Parathyroid adenoma (tissue), 2 donors: Measurements from ENCODE around the gene SRC.

Experiments used
- H2AFZ ChIP-seq: fragments of 300-600 bp; sonication (generic); one replicate; pipeline ENCODE4 v1.7.0; 2017; ENCODE audit warnings: antibody characterized with exemption, mild to moderate bottlenecking
- H3K27ac ChIP-seq: fragments of 300-600 bp; sonication (generic); one replicate; pipeline ENCODE4 v1.7.0; 2017
- H3K27me3 ChIP-seq: fragments of 300-600 bp; sonication (generic); one replicate; pipeline ENCODE4 v1.7.0; 2017; ENCODE audit warnings: low read length; ENCODE audit not compliant: control insufficient read depth, insufficient read depth
- H3K36me3 ChIP-seq: fragments of 300-600 bp; sonication (generic); one replicate; pipeline ENCODE4 v1.7.0; 2017; ENCODE audit warnings: low read length; ENCODE audit not compliant: control insufficient read depth, insufficient read depth
- H3K4me1 ChIP-seq: fragments of 300-600 bp; sonication (generic); one replicate; pipeline ENCODE4 v1.7.0; 2017; ENCODE audit warnings: control low read depth
- H3K4me2 ChIP-seq: fragments of 300-600 bp; sonication (generic); one replicate; pipeline ENCODE4 v1.7.0; 2017; ENCODE audit warnings: low read length
- H3K4me3 ChIP-seq: fragments of 300-600 bp; sonication (generic); one replicate; pipeline ENCODE4 v1.7.0; 2017; ENCODE audit warnings: low read depth, low read length
- H3K79me2 ChIP-seq: fragments of 300-600 bp; sonication (generic); one replicate; pipeline ENCODE4 v1.7.0; 2017; ENCODE audit warnings: control low read depth
- H3K9ac ChIP-seq: fragments of 300-600 bp; sonication (generic); one replicate; pipeline ENCODE4 v1.7.0; 2017; ENCODE audit warnings: mild to moderate bottlenecking
- H3K9me3 ChIP-seq: fragments of 300-600 bp; sonication (generic); one replicate; pipeline ENCODE4 v1.7.0; 2017; ENCODE audit warnings: low read length; ENCODE audit not compliant: control insufficient read depth
- CTCF ChIP-seq: fragments of 300-600 bp; sonication (generic); IDR thresholded peaks from one replicate; pipeline ENCODE4 v1.7.0; 2017; ENCODE audit warnings: antibody characterized with exemption, mild to moderate bottlenecking
- donor health status: primary hyperparathyroidism.

SRC gene

GRCh38 chr20:37438464-37439222, 92.7 kb downstream of the SRC start:
- Histone ChIP-seq H3K4me1 (no peaks in the 10 kb centered on the region), H2AFZ (no peak overlapping the region), H3K9me3 (no peaks in the 10 kb centered on the region), H3K9ac (no peak overlapping the region), H3K27me3 (no peaks in the 10 kb centered on the region), H3K36me3 (no peaks in the 10 kb centered on the region), H3K27ac (no peak overlapping the region), H3K4me2 (no peak overlapping the region), H3K4me3 (no peak overlapping the region), H3K79me2 (no peaks in the 10 kb centered on the region)
- no peak for TF ChIP-seq CTCF

DNA sequence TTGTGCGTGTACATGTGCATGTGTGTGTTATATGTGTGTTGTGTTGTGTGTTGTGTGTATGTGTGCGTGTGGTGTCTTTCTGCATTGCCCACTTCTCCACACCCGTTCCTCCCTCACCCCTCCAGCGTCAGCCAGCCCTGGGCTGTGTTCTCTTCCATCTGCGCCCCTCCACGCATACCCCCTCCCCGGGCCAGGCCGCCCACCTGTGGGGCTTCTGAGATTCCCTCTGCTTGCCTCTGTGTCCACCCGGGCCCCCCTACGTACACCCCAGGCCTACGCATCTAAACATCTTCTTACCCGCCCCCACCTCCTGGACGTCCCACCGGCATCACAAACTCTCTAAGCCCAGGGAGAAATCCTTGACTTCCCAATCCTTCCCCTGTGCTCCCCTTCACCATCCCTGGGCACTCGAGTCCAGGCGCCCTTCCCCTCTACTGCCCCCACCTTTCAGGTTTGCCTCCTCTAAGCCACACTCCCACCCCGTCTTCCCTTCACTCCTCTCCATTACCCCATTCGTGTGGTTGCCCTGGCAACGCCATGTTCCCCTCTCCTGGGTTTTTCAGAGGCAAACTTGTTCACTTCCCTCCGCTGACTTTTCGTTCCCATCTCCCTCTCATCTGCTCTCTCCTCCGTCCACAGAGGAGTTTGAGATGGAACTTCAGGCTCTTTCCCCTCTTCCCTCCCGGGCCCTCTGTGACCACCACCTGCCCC, 93.4 kb downstream of the SRC start:
- Histone ChIP-seq H3K9me3 (no peaks in the 10 kb centered on the region), H3K9ac (no peak overlapping the region), H3K4me3 (no peak overlapping the region), H3K4me1 (no peaks in the 10 kb centered on the region), H3K79me2 (no peaks in the 10 kb centered on the region), H3K4me2 (no peak overlapping the region), H3K27ac (no peak overlapping the region), H3K36me3 (no peaks in the 10 kb centered on the region), H3K27me3 (no peaks in the 10 kb centered on the region), H2AFZ (no peak overlapping the region)
- TF ChIP-seq CTCF = no peak

DNA sequence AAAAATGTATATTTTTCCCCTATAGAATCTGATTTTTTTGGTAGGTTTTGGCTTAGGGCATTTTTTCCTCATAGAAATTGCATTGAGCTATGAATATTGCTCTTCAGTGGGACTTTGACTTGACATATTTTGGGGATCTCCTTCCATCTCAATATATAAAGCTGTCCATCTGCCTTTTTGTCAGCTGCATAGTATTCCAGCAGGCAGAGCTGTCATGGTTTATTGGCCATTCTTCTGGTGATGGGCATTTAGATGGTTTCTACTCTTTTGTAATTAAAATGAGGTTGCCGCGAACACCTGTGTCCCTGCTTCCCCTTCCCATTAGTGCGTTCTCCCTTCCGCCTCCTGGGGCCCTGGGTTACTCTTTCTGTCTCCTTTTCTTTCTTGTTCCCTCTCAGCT, 95.1 kb downstream of the SRC start:
- no peaks in the 10 kb centered on the region for H3K9me3 ChIP-seq
- H3K4me2 ChIP-seq = no peak overlapping the region
- no peaks in the 10 kb centered on the region for H3K36me3 ChIP-seq
- H2AFZ ChIP-seq = no peak overlapping the region
- H3K4me1 ChIP-seq = no peaks in the 10 kb centered on the region
- no peak overlapping the region for H3K9ac ChIP-seq
- no peaks in the 10 kb centered on the region for H3K27me3 ChIP-seq
- no peak overlapping the region for H3K27ac ChIP-seq
- no peak overlapping the region for H3K4me3 ChIP-seq
- H3K79me2 ChIP-seq = no peaks in the 10 kb centered on the region
- no peak for TF ChIP-seq CTCF

DNA sequence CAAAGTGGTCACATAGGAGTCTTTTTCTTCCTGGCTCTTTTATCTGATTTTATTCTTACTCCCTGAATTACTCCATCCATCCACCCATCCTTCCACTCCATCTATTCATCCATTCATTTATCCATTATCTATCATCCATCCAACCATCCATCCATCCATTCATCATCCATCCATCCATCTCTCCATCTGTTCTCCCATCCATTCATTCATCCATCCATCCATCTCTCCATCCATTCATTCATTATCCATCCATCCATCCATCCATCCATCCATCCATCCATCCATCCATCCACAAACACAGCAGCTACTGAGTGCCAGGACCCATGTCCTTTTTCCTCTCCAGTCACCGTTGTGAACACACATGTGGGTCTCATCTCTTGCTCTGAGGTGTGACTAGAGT, 96.6 kb downstream of the SRC start:
- no peak overlapping the region for H3K27ac ChIP-seq
- no peaks in the 10 kb centered on the region for H3K4me1 ChIP-seq
- no peak overlapping the region for H3K9ac ChIP-seq
- H3K36me3 ChIP-seq = no peaks in the 10 kb centered on the region
- H3K79me2 ChIP-seq = no peaks in the 10 kb centered on the region
- TF ChIP-seq CTCF = no peak
- no peak overlapping the region for H3K4me2 ChIP-seq
- no peaks in the 10 kb centered on the region for H3K27me3 ChIP-seq
- H3K9me3 ChIP-seq = no peaks in the 10 kb centered on the region
- H2AFZ ChIP-seq = no peak overlapping the region
- no peak overlapping the region for H3K4me3 ChIP-seq
